Activated T-cell treated with anti-CD3 and anti-CD28 coated beads, Interleukin-2, amount 50 U/mL, for 4 hours (primary cell): ENCODE data around the gene MYO7B. TPM values are rescaled to one million over a fixed set of nuclear protein-coding genes. Genes with fewer than 3 reads are reported as not detected.

Source experiments
- ATAC-seq, 2 donors: fragments of 200-7000 bp; cut with Tn5 transposase; one replicate each; pipeline ENCODE4 v1.10.0; 2021
- DNase-seq: peaks from one replicate; pipeline ENCODE4 v3.0.0-alpha.2; 2020
- H3K27me3 Mint-ChIP-seq: one replicate; pipeline ENCODE4 v1.8.0; 2021; ENCODE audit warnings: low read depth, mixed read lengths
- H3K36me3 Mint-ChIP-seq: one replicate; pipeline ENCODE4 v1.8.0; 2022; ENCODE audit warnings: mixed read lengths; ENCODE audit not compliant: insufficient read depth
- H3K4me1 Mint-ChIP-seq: one replicate; pipeline ENCODE4 v1.8.0; 2021; ENCODE audit warnings: low read depth, mixed read lengths
- H3K4me3 Mint-ChIP-seq: one replicate; pipeline ENCODE4 v1.8.0; 2021; ENCODE audit warnings: mild to moderate bottlenecking, moderate library complexity, mixed read lengths
- H3K9me3 Mint-ChIP-seq: one replicate; pipeline ENCODE4 v1.8.0; 2021; ENCODE audit warnings: mixed read lengths
- total RNA-seq, 3 donors: library from RNA; stranded (reverse); gene quantifications; one replicate each; pipeline ENCODE4 v1.2.1, GENCODE V29; 2021

Gene MYO7B
- total RNA-seq, 3 donors from 2014 or later, result 0.16 to 0.68 (median 0.63) TPM

GRCh38 chr2:127635380-127636237 is 100.1 kb downstream of the MYO7B start:
- Mint-ChIP-seq H3K4me1 (peaks cover 62% of the 10 kb centered on the region), H3K27me3 (no peaks in the 10 kb centered on the region), H3K36me3 (no peaks in the 10 kb centered on the region), H3K4me3 (no peak overlapping the region), H3K9me3 (no peaks in the 10 kb centered on the region)
- ATAC-seq (no peak), DNase-seq (no peak)

GRCh38 chr2:127636248-127637235 is 101.1 kb downstream of the MYO7B start:
- Mint-ChIP-seq H3K36me3 (no peaks in the 10 kb centered on the region), H3K4me3 (no peak overlapping the region), H3K27me3 (no peaks in the 10 kb centered on the region), H3K4me1 (peaks cover 67% of the 10 kb centered on the region), H3K9me3 (no peaks in the 10 kb centered on the region)
- ATAC-seq (no peak), DNase-seq (no peak)

- H3K27me3 Mint-ChIP-seq, result no peaks in the 10 kb centered on the region
- ATAC-seq (no peak), DNase-seq (no peak)
- no peak overlapping the region for H3K4me3 Mint-ChIP-seq
- no peaks in the 10 kb centered on the region for H3K9me3 Mint-ChIP-seq
- no peaks in the 10 kb centered on the region for H3K36me3 Mint-ChIP-seq
- peaks cover 68% of the 10 kb centered on the region for H3K4me1 Mint-ChIP-seq
Measured at GRCh38 chr2:127637236-127637630, 101.8 kb downstream of the MYO7B start.

- Mint-ChIP-seq H3K27me3 (no peaks in the 10 kb centered on the region), H3K4me3 (peak overlapping the region; percentile 37), H3K4me1 (peaks cover 68% of the 10 kb centered on the region), H3K36me3 (no peaks in the 10 kb centered on the region), H3K9me3 (no peaks in the 10 kb centered on the region)
- ATAC-seq (no peak), DNase-seq (no peak)
Measured at GRCh38 chr2:127637725-127638252, 102.3 kb downstream of the MYO7B start.

GRCh38 chr2:127638361-127639110 is 103.1 kb downstream of the MYO7B start:
- no peaks in the 10 kb centered on the region for H3K27me3 Mint-ChIP-seq
- ATAC-seq (no peak), DNase-seq (no peak)
- no peaks in the 10 kb centered on the region for H3K36me3 Mint-ChIP-seq
- H3K4me3 Mint-ChIP-seq, result no peak overlapping the region
- H3K9me3 Mint-ChIP-seq, result no peaks in the 10 kb centered on the region
- H3K4me1 Mint-ChIP-seq, result peaks cover 67% of the 10 kb centered on the region

GRCh38 chr2:127639111-127639474 is 103.6 kb downstream of the MYO7B start:
- Mint-ChIP-seq H3K36me3 (no peaks in the 10 kb centered on the region), H3K4me1 (peaks cover 61% of the 10 kb centered on the region)

GRCh38 chr2:127640082-127641072 is 104.9 kb downstream of the MYO7B start:
- DNase-seq (no peak), ATAC-seq (peak; percentile 21 to 26)
- no peaks in the 10 kb centered on the region for H3K36me3 Mint-ChIP-seq
- peak overlapping the region; percentile 50 for H3K4me3 Mint-ChIP-seq
- H3K27me3 Mint-ChIP-seq, result no peaks in the 10 kb centered on the region
- H3K9me3 Mint-ChIP-seq, result no peaks in the 10 kb centered on the region
- peaks cover 55% of the 10 kb centered on the region for H3K4me1 Mint-ChIP-seq

More at GRCh38 chr2:127639111-127639474, 103.6 kb downstream of the MYO7B start:
- no peaks in the 10 kb centered on the region for H3K27me3 Mint-ChIP-seq
- no peaks in the 10 kb centered on the region for H3K9me3 Mint-ChIP-seq
- ATAC-seq (no peak), DNase-seq (no peak)
- no peak overlapping the region for H3K4me3 Mint-ChIP-seq

GRCh38 chr2:127641133-127641532 is 105.7 kb downstream of the MYO7B start:
- H3K36me3 Mint-ChIP-seq, result no peaks in the 10 kb centered on the region
- H3K9me3 Mint-ChIP-seq, result no peaks in the 10 kb centered on the region
- H3K27me3 Mint-ChIP-seq, result no peaks in the 10 kb centered on the region
- peaks cover 52% of the 10 kb centered on the region for H3K4me1 Mint-ChIP-seq
- ATAC-seq, result peak; percentile 6 to 19
- H3K4me3 Mint-ChIP-seq, result peak overlapping the region; percentile 50
- no peak for DNase-seq

GRCh38 chr2:127641846-127642507 is 106.5 kb downstream of the MYO7B start:
- no peaks in the 10 kb centered on the region for H3K36me3 Mint-ChIP-seq
- H3K4me3 Mint-ChIP-seq, result peak overlapping the region; percentile 50
- peaks cover 47% of the 10 kb centered on the region for H3K4me1 Mint-ChIP-seq
- no peaks in the 10 kb centered on the region for H3K27me3 Mint-ChIP-seq
- DNase-seq (peak; percentile 26), ATAC-seq (peak; percentile 65 to 72)
- no peaks in the 10 kb centered on the region for H3K9me3 Mint-ChIP-seq

- Mint-ChIP-seq H3K27me3 (no peaks in the 10 kb centered on the region), H3K36me3 (no peaks in the 10 kb centered on the region), H3K4me1 (peaks cover 41% of the 10 kb centered on the region), H3K9me3 (no peaks in the 10 kb centered on the region), H3K4me3 (no peak overlapping the region)
- DNase-seq (no peak), ATAC-seq (no peak)
Measured at GRCh38 chr2:127642706-127643438, 107.4 kb downstream of the MYO7B start.

GRCh38 chr2:127643439-127644065 is 108.1 kb downstream of the MYO7B start:
- DNase-seq, result no peak
- Mint-ChIP-seq H3K36me3 (no peaks in the 10 kb centered on the region), H3K4me1 (peaks cover 39% of the 10 kb centered on the region), H3K27me3 (no peaks in the 10 kb centered on the region), H3K9me3 (no peaks in the 10 kb centered on the region), H3K4me3 (no peak overlapping the region)
- ATAC-seq, result no peak
